Stimulated activated CD4-positive, alpha-beta T cell treated with anti-CD3 and anti-CD28 coated beads, Interleukin-1b, Interleukin-23, amount 100 ng/mL, for 1 hour (primary cell): ENCODE measurements around the gene GBGT1.

Source experiments
- DNase-seq, 2 donors: peaks; one replicate each; pipeline ENCODE4 v3.0.0-alpha.2; 2020; ENCODE audit warnings: low read depth in 2 of 2

The GBGT1 gene

DNA sequence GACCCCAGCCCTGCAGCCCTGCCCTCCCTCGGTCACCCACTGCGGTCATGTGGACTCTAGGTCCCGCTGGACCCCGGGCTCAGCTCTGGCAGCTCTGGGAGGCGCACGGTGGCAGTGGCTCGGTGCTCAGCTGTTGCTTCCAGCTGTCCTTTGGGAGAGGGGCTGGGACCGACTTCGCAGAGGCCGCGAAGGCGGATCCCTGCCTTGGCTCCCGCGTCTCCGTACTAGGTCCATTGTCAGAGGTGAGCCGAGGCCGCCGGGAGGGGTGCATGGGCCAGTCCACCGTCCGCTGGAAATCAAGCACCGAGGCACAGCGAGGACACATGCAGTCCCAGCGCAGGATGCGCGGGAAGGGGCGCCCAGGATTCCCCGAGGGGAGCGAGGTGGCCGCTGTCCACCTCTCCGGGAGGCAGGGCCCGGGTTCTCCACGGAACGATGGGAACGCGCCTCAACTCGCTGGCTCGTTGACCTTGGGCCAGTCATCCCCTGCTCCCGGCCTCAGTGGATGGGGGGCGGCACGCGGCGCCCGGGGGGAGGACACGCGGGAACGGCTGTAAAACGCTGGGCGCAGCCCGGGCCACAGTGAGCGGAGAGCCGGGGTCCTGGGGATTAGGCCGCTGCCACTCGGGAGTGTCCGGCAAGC is 732 bp downstream of the GBGT1 start:
- no peak for DNase-seq

GRCh38 chr9:133161547-133161950 is 2.2 kb downstream of the GBGT1 start:
- DNase-seq, result no peak

- no peak for DNase-seq
These were observed 2.8 kb downstream of the GBGT1 start for GRCh38 chr9:133160742-133161546.

DNA sequence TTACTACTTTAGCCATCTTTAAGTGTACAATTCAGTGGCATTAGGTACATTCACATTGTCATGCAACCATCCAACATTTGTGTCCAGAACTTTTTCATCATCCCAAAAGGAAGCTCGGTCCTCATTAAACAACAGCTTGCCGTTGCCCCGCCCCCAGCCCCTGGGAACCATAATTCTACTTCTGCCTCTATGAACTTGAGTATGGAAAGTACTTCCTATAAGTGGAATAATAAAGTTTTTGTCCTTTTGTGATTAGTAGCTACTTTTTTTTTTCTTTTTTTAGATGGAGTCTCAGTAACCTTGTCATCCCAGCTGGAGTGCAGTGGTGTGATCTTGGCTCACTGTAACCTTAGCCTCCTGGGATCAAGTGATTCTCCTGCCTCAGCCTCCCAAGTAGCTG is 5.0 kb downstream of the GBGT1 start:
- DNase-seq, result no peak

GRCh38 chr9:133155156-133155555 is 8.6 kb downstream of the GBGT1 start:
- no peak for DNase-seq

GRCh38 chr9:133154097-133154989 is 9.4 kb downstream of the GBGT1 start:
- no peak for DNase-seq

DNA sequence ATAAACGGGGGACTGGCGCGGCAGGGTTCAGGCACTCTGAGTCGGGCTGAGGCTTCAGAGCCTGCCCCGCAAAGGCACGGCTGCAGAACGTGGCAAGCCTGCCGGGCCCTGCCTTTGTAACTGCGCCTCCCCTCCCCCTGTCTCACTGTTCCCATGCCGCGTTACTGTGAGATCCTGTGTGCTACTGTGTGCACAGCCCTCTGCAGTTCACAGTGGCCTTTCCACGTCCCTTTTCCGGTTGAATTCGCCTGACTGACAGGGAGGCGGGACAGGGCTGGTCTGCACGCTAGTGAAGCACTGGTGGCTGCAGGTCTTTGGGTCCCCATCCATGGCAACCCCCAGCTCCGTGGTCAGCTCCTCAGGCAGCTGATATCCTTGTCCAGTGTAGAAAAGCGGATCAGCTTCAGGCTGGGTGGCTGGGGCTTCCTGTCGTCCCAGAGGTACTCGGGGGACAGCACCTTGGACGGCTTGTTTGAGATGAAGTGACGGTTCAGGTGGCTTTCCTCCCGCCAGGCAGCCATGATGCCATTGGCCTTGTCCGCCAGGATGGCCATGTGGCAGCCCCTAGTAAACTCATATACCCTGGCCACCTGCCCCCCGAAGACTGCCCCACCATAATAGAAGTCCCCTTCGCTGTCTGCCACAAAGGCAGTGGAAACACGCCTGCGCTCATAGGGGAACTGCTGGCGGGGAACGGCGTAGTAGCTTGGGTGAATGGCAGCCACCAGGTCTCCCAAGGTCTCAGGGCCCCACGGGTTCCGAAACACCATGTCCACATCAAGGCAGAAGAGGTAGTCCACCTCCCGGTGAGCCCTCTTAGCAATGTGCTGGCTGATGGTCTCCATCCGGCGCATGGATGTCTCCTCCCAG is 10.3 kb downstream of the GBGT1 start:
- no peak for DNase-seq

DNA sequence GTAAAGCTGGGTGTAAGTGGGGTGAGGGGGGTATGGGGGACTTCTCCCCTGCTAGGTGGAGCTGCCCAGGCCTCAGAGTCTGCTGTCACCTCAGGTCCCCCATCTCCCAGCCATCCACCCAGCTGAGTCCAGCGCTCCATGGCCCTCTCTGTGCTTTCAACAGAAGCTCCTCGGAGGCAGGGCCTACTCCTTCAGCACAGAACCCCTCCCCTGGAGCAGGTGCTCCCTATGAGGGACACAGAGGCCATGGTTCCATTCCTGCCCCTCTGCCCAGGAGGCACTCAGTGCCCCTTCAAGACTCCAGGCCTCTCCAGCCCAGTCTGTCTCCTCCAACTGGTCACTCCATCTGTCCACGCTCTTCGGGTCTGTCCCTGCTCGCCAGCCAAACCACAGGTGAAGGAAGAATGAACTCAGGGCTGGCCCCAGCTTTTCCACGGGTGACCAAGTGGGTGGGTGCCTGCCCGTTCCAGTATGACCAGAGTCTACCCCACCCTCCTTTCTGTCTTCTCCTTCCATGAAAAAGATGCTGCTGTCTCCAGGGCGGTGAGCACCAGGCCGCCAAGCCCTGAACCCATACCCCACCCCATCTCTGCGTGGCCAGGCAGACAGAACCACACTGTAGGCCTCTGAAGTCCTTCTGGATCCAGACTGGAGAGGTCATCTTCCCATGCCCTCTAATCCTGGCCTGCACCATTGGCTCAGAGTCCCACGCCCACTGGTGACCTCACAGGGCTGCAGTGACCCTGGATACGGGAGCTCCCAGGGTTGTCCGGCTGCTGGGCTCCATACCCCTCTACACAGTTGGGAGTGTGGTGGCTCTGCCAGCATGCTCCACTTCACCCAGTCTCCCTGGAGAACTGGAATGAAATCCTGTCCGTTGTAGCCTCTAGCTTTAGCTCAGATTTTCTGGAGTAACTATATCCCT is 11.9 kb downstream of the GBGT1 start:
- DNase-seq, result no peak

- no peak for DNase-seq
These were observed 12.7 kb downstream of the GBGT1 start for GRCh38 chr9:133151041-133151440.

GRCh38 chr9:133149130-133150015 is 14.3 kb downstream of the GBGT1 start:
- DNase-seq, result peak in 1 of 2 donors; percentile 54

- DNase-seq, result no peak
These were observed 15.2 kb downstream of the GBGT1 start for GRCh38 chr9:133148199-133149129.

DNA sequence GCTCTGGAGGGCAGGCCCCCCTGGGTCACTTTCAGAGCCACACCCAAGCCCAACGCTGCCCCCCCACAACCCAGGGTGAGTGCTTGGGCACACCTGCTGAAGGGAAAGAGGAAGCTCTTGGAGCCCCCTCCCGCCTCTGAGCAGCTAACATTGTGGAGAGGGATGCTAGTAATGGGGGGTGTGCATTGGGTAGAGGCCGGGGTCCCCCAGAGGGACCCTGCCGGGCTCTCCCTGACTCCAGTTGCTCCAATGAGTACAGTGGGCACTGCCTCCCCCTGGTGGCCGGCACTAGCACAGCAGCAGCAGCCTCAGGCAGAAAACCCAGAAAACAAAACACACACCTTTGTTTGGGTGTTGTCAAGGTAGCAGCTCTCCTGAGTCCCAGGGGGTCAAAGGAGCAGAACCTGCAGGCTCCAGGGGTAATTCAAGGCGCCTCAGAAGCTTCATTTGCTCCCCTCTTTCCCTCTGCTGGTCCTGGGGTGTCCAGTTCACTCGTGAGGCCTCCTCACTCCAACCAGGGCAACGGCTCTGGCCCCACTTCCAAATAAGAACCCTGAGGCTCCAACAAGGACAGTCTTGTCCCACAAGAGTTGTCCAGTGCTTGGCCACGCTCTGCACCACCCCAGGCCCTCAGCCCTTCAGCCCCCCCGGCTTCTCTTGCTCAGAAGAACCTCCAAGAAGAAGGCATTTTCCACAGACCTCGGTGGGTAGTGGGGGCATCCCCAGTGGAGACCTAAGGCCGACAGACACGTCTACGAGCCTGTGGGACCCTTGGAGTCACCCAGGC is 16.1 kb downstream of the GBGT1 start:
- peak; percentile 64 to 72 for DNase-seq

DNA sequence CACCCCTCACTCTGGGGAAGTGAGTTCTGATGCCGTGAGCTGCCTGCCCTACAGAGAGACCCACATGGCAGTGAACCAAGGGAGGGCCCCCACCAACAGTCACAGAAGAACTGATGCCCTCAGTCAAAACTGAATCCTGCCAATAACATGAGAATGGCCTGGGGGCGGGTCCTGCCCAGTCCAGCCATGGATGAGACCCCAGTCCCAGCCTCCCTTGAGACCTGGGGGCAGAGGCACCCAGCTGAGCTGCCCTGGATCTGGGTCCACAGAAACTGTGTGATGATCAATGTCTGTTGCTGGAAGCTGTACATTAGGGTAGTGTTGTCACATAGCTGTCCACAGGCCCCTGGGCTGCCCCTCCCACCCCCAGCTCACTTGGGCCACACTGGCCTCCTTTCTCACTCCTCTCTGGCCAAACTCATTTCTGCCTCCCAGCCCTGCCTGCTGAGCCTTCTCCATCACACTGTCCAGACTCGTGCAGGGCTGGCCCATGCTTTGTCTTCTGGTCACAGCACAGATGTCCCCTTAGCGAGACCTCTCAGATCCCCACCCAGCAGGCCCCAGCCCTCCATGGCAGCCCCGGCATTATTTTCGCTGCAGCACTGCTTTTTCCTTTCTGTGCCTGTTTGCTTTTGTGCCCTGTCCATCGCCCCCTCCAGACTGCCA is 16.8 kb downstream of the GBGT1 start:
- no peak for DNase-seq

DNA sequence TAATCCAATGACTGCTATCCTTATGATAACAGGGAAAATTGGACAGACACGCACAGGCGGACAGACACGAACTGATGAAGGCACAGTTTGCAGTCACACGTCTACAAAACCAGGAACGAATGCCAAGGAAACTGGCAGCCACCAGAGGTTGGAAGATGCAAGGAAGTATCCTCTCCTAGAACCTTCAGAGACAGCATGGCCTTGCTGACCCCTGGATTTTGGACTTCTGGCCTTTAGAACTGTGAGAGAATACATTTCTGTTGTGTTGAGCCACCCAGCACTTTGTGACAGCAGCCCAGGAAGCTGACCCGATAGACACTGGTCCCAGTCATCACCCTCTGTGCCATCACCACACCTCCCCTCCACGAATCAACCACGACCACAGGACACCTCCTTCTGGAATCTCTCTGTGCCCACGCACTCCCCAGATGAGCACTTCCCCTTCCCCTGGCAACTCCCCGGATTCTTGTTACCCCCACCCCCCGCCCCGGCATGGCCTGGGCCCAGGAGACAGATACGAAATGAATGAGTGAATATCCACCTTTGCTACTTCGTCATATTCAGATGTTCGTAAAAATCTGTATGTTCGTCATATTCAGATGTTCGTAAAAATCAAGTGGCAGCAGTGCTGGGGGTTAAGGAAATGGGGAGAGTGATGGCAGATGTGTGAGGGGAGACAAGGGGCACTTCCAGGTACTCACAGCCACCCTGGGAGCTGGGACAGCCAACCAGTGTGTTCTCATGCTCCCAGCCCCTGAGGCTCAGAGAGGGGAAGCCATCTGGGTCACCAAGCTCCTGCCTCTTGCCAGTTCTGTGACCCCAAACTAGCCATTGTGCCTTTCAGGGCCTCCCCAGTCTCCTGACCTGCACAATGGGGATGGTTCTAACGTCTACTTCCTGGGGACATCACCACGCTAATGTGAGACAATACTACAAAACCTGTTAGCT is 18.5 kb downstream of the GBGT1 start:
- DNase-seq, result no peak

GRCh38 chr9:133144142-133144903 is 19.4 kb downstream of the GBGT1 start:
- peak; percentile 78 to 88 for DNase-seq
